Ureter (tissue), 1 donor: ENCODE data around the gene SLC1A2. TPM values are rescaled to one million over a fixed set of nuclear protein-coding genes. Genes with fewer than 3 reads are reported as not detected.

ENCODE experiments used
- DNase-seq: peaks from one replicate; pipeline ENCODE4 v3.0.0-alpha.2; 2020; ENCODE audit warnings: low spot score
- total RNA-seq: library from RNA; stranded (reverse); gene quantifications from one replicate; pipeline ENCODE4 v1.2.4, GENCODE V29; 2023
- donor health status: DM: yes; HTN: yes; CAD: no.

The SLC1A2 gene
- total RNA-seq, 1 donor from 2014 or later, result 2.4 TPM

DNA sequence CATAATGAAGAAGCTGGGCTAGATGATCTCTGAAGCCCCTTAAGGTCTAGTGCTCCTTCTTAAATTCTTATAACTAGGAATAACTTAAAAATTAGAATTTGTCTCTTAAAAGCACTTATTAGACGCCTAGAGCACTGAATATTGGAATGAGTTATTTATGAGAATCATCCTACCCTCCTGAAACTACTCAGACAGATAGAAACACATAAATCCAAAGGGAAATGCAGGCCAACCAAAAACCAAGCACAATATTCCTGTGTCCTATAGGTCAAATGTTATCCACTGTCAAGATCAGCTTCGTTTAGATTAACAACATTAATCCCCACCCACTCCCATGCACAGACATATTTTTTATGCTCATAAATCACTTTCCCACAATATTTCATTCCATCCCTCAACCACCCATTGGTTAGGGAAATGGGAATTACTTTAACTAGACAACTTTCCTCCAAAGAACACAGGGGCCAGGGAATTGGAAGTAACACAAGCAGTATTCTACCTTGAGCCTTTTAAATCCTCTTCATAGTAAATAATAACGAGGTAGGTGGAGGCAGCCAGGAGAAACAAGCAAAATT lies 193.3 kb downstream of the SLC1A2 start:
- no peak for DNase-seq

- DNase-seq, result no peak
Observed at GRCh38 chr11:35223991-35224390, 195.4 kb downstream of the SLC1A2 start.

- DNase-seq, result no peak
Observed at GRCh38 chr11:35223371-35223796, 196.0 kb downstream of the SLC1A2 start.

GRCh38 chr11:35218956-35219355 lies 200.4 kb downstream of the SLC1A2 start:
- DNase-seq, result no peak

- no peak for DNase-seq
Observed at GRCh38 chr11:35216962-35217678, 202.2 kb downstream of the SLC1A2 start.

DNA sequence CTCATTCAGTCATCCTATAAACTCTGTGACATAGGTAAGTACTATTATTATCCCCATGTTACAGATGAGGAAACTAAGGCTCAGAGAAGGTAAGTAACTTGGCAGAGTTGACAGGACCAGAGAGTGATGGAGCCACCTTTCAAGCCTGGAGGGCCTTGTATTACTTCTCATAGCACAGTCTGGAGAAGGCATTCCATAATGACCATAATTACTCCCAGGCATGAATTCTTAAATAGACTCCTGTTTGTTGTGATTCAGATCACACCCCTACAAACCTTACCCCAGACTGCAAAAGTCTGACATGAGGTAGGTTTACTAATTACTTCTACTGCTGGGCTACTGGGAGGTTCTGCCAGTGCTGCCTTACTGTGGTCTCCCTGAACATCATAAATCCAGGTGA lies 203.4 kb downstream of the SLC1A2 start:
- DNase-seq, result no peak

- no peak for DNase-seq
Observed at GRCh38 chr11:35214792-35215193, 204.6 kb downstream of the SLC1A2 start.

GRCh38 chr11:35214226-35214770 lies 205.1 kb downstream of the SLC1A2 start:
- no peak for DNase-seq

- no peak for DNase-seq
Observed at GRCh38 chr11:35211952-35212351, 207.4 kb downstream of the SLC1A2 start.

- no peak for DNase-seq
Observed at GRCh38 chr11:35210876-35211546, 208.3 kb downstream of the SLC1A2 start.

DNA sequence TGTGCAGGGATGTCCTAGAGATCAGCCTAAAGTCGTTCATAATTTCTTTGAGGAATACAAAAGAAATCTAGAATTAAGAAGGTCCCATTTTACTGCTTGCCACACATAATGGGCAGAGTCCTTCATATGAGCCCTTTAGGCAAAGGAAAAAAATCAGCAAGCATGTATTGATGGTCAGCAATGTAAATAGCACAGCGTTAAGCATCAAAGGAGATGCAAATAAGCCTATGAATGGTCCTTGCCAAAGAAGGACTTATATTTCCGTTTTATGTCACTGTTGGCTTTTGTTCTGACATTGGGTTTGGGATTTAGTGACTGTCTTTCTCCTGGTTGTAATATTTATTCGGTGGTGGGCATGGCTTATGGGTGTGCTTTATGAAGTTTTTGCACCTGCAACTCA lies 210.6 kb downstream of the SLC1A2 start:
- DNase-seq, result no peak

DNA sequence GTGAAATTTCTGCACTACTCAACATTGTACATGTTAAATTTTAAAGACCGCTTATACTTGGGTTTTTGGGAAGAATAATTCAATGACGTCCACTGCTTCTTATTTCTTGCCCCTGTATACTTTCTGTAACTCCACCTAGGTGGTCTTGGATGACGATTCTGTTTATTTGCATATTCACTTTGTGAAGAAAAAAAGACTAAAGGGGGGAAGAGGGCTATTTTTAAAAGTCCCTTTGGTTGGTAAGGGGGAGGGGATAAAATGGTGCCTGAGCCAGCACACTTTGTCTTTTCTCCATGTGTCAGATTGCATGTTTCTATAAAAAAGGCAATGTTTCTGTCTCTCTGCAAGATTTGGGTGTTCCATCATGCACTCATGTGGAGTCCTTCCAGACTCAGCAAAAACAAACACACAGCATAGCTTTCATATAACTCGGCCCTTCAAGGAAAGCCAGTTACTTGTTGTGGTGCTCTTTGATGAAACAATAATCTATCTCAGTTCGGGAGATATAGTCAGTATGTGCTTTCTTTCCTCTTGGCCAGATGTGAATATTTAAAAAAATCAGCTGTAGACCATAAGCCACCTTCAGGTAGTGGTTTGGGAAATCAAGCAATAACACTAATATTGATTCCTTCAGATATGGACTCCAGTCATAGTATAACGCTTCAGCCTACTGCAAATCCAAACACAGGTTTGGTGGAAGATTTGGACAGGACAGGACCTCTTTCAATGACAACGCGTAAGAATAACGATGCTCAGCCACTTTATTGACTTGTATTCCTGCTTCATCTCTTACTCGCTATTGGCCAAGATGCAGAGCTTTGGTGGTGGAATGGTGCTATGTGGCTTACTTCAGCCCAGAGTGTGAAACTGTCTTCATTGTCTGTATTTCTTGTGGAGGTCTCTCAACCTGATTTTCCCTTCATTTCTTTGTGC lies 211.6 kb downstream of the SLC1A2 start:
- no peak for DNase-seq

- DNase-seq, result no peak
Observed at GRCh38 chr11:35206616-35207015, 212.7 kb downstream of the SLC1A2 start.

GRCh38 chr11:35204614-35205013 lies 214.7 kb downstream of the SLC1A2 start:
- DNase-seq, result no peak

Other genes with a start within 250 kb of the SLC1A2 start
- 14.7 TPM for gene PAMR1, start 106.1 kb upstream of the SLC1A2 start, total RNA-seq
- gene FJX1, start 198.9 kb upstream of the SLC1A2 start, total RNA-seq, result 13.4 TPM
- 93.6 TPM for gene TRIM44, start 243.2 kb upstream of the SLC1A2 start, total RNA-seq